NCI-H187 treated with DMSO at 0.1 percent for 48 hours (cell line): ENCODE results near the gene ENPP3.
A peak's percentile ranks its signal among the peaks of the same experiment; 100 is the strongest.

Experiments
- DNase-seq: peaks from one replicate; lab custom pipeline; 2025; lab: John Stamatoyannopoulos, UW

ENPP3 gene

DNA sequence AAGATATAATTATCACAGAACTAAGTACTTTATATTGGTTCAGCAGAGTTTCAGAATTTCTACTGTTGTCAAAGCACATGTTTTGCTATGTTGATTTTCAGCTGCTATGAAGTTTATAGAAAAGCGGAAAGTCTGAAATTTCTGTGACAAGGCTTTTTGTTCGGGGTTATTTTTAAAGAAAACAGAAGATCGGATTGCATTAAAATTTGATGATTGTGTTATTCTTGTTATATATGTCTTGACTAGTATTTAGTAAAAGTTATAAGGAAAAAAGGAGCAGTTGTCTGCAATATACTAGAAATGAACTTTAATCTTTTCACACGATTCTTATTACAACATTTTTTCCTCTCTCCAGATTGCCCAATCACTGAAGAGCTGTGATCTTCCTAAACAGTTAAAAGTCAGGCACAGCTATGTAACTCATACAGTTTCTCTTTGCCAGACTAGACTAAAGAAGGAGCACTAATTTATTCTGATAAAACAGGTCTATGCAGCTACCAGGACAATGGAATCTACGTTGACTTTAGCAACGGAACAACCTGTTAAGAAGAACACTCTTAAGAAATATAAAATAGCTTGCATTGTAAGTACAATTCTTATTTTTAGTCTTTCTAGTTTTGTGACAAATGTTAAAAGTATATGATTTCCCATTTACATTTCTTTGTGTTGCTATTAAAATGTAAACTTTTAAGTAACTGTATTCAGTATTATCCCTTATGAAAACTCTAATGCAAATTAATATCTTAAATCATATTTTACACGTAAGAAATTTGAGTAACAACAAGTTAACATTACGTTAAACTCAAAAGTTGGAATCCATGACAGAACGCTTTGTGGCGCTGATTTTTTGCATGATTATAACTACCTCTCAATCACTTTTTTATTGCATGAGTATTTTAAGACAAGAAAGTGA, at the start of gene ENPP3:
Gene ENPP3, plus strand, starts transcription at position 423 of the 913 bp plus-strand sequence. Its CDS starts 83 bp downstream, at position 506.
- DNase-seq: no peak

DNA sequence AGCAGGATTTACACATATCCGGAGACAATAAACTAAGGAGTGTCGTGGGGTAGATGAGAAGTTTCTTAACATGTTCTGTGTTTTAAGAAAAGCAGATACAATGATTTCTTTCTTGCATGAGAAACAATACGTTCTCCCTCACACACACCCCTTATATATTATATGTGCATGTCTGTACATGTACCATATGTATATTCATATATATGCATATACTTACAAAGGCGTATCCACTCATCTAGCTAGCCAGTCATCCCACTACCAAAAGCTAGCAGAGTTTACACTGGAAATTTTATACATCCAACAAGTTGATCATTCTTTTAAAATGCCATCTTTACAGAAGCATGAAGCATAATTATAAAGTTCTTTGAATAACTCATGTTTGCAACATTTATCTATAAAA, 49.2 kb upstream of the ENPP3 start:
- DNase-seq: no peak

DNA sequence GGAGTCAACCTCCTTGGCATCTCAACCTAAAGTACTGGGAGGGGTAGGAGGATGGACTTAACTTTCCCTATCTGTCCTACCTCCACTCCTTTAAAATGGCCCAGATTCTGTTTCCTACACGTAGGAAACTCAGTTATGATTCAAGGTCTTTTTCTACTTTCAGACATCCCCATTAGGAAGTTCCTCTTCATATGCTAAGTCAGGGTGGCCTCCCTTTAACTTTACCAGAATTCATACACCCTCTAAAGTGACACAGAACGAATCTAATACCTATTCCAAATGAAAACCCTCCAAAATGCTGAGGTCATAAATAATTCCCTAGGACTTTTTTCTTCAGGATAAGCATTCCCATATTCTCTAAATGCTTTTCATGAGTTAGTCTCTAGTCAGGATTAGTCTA, 48.5 kb upstream of the ENPP3 start:
- DNase-seq: no peak

DNA sequence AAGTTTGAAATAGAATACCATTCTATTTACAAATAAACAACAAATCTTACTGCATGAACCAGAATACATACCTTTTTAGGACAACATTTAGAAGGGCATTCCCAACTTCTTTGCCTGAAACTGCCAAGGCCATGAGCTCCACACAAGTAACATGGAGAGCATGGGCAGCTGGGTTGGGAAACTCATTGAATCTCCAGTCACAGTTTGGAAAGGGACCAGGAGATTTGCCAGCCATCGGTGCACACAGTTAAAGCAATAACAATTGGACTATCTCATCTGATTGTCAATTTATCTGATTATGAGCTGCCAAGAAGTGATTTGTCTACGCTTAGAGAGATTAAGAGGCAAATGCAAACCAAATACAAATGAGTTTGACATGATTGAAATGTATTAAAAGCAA, 44.2 kb upstream of the ENPP3 start:
- DNase-seq: no peak

DNA sequence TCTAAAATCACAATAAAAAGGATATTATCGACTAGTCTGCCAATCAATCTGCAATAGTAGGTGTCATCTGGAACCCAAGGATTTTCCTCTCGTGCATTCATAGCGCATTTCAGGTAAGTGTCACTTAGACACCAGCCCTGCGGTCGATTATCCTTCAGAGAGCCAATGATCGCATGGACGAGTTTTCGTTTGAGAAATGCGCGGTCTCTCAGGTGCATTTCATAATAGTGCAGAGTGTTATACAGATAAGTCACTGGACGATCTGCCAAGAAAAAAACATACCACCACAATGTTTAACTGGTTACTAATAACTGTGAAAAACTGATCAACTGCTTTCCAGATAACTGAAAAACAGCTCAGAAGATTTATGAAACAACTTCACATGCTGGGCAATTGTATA, 43.0 kb upstream of the ENPP3 start:
- no peak for DNase-seq

DNA sequence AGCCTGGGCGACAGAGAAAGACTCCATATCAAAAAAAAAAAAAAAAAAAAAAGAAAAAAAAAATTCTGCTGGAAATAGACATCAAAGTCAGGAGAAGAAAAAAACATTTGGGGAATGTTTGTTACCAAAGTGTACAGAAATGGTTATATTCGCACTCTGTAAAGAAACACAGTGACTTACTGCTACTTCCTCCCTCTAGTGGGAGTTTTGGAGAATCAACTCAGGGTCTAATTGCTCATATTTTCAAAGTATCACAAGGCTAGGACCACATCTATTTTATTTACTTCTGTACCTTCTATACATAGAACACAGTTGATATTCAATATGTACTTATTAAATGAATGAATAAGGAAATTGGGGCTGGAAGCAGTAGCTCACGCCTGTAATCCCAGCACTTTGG, 39.7 kb upstream of the ENPP3 start:
- no peak for DNase-seq

DNA sequence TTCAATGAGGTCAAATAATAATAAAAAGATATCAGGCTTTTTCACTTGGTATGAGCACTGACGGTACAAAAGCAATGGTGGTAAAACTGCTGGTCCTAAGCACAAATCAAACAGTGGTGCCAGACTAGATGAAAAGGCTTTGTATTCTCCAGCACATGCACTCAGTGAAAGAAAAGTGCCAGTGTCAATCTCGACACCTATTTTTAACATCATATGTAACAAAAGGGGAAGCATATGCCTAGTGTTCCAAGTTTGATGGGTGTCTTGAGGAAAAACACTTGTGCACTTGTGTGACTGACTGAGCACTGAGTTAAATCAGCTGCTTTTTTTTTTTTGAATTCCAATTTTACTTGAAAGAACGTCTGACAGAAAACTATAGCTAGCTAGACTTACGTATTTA, 36.4 kb upstream of the ENPP3 start:
- DNase-seq: no peak

DNA sequence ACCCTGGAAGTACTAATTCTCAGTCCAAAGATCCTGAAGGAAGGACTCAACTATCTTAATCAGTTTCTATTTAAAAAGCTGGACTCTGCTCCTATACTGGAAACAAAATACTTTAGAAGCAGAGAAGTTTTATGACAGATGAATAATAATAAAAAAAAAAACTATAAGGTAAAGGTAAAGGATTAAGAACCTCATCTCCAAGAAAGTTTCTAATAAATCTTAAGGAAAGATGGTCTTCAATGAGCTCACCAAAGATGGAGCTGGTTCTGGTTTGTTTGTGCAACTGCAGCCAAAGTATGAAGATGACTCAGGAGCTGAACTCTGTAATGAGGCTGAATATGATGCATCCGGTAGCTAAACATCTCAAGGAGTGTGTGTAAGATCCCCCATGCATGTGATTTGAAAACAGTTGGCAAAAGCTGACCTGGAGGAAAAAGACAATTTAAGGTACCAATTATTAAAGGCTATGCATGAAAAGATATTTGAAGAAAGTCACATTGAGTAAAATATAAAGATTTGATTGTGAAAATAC, 34.3 kb upstream of the ENPP3 start:
- no peak for DNase-seq

DNA sequence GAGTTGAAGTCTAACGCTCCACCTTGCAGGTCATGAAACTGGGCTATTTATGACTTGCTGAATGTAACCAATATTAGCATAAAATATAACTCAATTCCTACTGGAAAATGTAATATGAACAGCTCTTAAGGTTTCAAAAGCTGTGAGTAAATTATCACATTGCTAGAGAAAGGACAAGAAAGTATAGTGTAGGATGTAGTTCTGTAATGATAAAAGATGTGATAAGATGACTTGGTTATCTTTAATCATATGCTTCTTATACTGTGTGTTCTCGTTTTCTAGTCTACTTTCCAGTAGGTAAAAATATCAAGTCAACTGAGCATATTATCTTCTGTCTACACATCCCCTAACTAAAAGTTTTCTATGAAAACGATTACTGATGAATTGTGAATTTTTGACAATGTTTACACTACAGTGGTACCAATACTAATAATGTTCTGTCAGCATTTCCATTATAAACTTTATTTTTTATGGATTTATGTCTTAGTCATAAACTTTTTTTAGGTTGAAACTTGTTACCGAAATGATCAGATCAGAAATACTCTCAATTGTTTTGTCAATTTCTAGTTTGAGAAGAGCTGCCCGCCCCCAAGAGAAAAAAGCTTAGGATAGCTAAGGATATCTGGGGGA, 23.7 kb upstream of the ENPP3 start:
- no peak for DNase-seq

DNA sequence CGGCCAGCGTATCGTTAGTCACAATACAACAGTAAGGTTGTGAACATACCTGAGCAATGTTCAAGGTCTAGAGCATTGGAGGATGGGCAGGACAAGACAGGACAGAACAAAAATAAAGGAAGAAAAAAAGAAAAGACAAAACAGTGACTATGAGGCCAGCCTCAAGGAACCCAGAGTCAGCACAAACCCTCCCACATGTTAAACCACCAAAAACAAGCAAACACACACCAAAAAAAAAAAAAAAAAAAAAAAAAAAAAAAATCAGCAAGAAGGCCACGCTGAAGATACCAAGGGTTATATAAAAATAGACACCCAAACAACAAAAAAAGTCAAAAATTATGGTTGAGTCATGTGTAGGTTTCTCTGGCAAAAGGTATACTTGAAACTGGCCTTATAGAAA, 21.8 kb upstream of the ENPP3 start:
- no peak for DNase-seq

DNA sequence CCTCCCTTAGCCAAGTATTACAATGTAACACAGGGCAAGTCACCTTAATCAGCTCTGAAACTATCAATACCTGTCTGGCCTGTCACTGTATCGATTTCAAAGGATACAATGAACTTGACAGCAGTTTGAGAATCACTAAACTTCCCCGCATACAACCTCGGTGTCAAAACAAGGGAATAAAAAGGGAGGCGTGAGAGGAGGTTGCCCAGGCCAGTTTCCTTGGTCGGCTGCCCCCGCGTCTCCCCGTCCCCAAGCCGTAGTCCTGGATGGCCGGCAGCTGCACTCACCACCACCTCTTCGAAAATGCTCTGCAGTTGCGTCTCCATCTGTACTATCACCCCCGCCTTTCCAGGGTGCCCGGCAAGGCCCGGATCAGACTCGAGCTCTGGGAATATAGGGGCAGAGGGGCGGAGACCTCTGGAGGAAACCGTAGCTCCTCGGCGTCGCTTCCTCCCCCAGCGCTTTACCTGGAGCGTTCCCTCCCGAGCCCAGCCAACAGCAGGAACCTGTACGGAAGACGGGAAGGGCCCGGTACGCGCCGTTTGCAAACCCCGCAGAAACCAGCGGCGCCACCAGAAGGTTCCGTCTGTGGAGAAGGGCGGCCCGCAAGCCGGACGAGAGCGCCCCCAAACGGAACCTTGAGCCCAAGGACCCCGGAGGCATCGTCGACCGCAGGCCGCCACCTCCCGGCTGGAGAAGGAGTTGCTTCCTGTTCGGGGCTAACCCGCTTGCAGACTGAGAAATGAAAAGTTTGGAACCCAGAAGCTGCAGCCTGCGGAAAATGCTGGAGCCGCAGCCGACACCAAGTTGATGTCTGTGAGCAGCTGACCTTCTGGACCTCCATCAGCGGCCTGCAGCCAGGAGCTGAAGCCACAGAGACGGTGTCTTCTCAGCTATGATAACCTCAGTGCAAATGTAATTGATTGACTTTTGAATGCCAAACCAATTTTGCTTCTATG, 9.1 kb upstream of the ENPP3 start, which contains the start of gene MED23:
Gene MED23, minus strand, starts transcription at position 519 of the 959 bp plus-strand sequence. Its CDS starts 193 bp downstream, at position 326.
- DNase-seq: peak; percentile 77

DNA sequence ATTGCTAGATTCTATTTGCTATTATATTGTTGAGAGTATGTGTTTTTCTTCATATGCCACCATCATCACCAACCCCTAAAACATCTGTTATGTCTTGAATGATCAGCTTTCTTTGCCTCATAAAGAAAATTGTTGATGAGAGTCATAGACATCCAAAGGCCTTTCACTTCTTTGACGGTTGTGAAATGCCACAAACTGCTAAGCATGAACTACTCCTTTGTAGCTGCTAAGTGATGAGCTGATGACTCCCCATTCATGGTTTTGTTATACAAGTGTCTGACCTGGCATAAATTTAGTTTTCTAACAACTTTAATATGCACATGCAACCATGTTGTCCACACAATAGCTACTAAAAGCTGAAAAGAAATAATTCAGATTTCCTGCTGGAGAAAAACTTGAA, 8.4 kb upstream of the ENPP3 start:
- DNase-seq: no peak

DNA sequence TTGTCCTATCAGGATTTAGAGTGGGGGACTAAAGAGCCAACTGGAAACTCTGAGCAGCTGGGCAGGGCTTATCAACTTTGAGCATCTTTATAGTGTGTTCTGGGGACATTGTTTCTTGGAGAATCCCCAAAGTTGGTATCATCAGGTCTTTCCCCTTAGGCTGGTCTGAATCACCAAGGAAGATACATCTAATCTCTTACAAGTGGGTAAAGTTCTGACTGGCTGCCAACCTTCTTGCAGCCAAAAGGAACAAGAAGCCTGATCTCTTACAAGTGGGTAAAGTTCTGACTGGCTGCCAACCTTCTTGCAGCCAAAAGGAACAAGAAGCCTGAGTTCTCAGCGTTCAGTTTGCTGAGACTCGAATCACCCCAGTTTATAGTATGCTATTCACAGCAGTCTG, 7.5 kb upstream of the ENPP3 start:
- no peak for DNase-seq

DNA sequence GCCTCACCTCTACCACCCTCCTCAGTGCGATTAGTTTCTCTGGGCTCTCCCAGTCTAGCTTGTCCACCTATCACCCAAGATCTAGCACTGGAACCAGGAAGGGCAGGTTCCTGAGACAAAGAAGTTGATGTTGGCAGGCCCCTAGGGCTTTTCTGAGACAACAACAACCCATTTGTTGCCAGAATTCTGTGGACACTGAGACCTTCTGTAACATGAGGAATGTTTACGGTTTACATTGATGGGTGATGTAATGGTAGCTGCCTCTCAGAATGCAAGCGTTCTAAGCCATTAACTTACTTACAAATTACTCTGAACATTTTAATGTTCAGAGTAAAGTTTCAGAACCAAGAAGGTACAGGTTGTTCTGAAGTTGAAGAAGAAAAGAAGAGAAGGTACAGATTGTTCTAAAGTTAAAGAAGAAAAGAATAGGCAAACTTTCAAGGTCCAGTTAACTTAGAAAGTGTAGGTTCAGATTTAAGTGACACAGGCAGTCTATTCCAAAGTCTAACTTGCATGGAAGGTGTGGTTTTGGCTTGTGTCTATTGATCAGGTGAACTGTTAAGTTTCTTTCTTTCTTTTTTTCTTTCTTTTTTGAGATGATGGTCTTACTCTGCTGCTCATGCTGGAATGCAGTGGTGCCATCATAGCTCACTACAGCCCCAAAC, 5.3 kb upstream of the ENPP3 start:
- DNase-seq: no peak

DNA sequence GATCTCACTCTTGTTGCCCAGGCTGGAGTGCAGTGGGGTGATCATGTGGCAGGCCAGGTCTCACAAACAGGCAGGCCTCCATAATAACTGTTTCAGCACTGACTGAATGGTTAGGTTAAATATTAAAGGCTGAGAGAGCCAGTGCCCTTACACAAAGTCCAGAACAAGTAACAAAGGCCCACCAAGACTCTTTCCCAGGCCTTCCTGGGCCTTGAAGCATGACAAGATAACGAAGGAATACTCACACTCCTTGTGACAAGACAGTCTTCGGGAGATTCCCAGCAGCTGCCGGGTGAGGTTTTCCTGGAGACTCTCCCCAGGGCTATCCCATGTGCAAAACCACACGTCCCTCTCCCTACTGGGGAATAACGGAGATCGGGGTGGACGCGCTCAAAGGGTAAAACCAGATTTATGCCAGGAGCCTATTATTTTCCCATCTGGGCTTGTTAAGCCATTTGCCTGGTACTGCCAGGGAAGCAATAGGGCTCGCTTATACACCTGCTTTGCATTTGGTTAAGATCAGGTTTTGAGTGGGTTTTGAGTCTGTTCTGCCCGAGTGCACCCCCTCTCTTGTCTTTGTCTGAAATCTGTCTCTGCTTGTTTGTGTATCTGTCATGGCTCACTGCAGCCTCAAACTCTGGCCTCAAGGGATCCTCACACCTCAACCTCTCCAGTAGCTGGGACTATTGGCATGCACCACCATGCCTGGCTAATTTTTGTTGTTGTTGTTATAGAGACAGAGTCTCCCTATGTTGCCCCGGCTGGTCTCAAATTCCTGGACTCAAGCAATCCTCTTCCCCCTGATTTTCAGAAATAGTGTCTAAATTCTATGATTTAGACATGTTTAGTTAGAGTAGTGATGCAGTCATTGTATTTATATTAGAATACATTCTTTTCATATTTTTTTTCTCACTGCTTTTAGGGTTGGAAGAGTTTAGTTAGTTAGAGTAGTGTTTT, 1.4 kb upstream of the ENPP3 start:
- DNase-seq: no peak

DNA sequence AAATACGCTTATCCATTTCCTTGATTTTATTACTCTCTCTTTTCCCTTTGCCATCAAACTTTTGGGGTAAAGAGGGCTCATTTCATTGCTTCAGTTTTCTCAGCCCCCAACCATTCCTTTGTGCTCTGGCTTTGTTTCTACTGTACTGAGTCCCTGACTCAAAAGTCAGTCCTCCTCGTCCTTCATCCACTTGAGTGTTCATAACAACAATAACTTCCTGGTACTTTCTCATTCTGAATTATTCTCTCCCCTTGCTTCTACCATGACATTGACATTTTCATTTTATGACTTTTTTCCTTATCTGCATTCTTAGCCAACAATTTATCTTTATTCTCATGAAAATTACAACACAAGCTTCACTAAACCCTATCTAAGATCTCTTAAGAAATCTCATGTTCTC, 911 bp downstream of the ENPP3 start:
- DNase-seq: no peak

DNA sequence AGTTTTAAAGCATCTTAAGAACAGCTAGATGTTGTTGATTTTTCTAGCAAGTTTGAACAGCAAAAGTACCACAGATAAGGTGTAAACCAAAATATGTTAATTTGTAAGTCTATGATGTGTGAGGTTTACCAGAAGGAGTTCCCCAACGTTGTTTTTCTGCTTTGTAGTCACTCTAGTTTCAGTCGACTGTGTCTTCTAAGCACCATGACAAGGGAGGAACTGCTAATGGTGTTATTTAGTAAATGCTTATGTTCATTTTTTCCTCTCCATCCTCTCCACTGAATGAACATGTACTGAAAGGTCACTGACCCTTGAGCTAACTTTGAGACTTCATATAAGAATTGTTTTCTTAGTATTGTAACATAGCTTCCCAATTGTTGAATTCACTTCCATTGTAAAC, 3.0 kb downstream of the ENPP3 start:
- DNase-seq: no peak

DNA sequence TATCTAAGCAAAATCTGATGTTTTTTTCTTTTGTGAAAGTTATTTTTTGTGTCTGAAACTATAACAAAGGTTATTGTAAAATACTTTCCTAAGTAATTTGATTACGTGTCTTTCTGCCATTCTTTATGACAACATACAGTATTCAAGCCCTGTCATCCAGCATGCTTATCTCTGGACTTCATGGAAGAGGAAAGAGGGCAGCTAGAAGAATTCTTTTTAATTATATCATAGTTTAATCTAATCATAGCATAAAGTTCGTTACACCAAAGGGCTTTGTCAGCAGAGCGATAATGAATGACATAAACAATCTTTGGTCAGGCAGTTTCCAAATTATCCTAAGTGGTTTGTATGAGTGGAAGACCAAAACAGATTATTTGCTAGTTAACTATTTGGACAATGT, 3.5 kb downstream of the ENPP3 start:
- no peak for DNase-seq

DNA sequence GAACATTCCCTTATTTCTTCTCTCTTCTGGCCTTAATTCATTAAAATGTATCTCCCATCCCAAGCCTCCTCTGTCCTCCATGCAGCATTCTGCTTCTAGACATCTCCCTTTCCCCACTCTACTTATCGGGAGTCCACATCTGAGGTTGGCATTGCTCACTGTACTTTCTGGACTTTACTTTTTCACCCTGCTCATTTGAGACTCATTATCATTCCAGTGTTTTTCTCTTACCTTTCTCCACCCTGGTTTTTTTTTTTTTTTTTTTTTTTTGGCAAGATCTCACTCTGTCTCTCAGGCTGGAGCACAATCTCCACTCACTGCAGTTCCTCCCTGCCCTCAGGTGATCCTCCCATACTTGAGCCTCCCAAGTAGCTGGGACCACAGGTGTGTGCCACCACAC, 4.5 kb downstream of the ENPP3 start:
- DNase-seq: no peak

DNA sequence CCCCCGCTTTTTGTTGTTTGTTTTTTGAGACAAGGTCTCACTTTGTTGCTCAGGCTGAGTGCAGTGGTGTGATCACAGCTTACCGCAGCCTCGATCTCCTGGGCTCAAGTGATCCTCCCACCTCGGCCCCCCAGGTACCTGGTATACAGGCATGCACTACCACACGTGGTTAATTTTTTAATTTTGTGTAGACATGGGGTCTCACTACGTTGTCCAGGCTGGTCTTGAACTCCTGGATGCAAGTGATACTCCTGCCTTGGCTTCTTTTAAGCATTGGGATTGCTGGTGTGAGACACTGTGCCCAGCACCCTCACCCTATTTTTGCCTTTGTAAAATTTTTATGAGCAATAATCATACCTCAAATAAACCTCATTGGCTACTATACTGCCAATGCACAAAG, 5.5 kb downstream of the ENPP3 start:
- DNase-seq: no peak
